DOHH2 (cell line): ENCODE results near the gene EYA4.

Experiments used
- H3F3A ChIP-seq: fragments of 200-600 bp; sonication (generic), shearing (Covaris generic); 2 replicates; pipeline ENCODE4 v1.6.0; 2016; ENCODE audit warnings: antibody characterized with exemption, mild to moderate bottlenecking; ENCODE audit not compliant: control insufficient read depth, insufficient read depth
- H3K27ac ChIP-seq: fragments of 200-600 bp; sonication (generic); 2 replicates; pipeline ENCODE4 v1.5.1; 2014; ENCODE audit warnings: low read depth, mild to moderate bottlenecking, low read length, moderate library complexity
- H3K27me3 ChIP-seq: fragments of 200-600 bp; sonication (generic); 2 replicates; pipeline ENCODE4 v1.6.1; 2014; ENCODE audit warnings: mild to moderate bottlenecking, low read length, mixed read lengths; ENCODE audit not compliant: control insufficient read depth
- H3K36me3 ChIP-seq: fragments of 200-600 bp; sonication (generic); 2 replicates; pipeline ENCODE4 v1.6.1; 2014; ENCODE audit warnings: mild to moderate bottlenecking, low read length, moderate library complexity, mixed read lengths; ENCODE audit not compliant: control insufficient read depth
- H3K4me1 ChIP-seq: fragments of 200-600 bp; sonication (generic); 2 replicates; pipeline ENCODE4 v1.6.1; 2014; ENCODE audit warnings: mild to moderate bottlenecking, low read length, mixed read lengths; ENCODE audit not compliant: control insufficient read depth
- H3K4me2 ChIP-seq: fragments of 200-600 bp; sonication (generic); 2 replicates; pipeline ENCODE4 v1.6.0; 2014; ENCODE audit warnings: mild to moderate bottlenecking, low read length, moderate library complexity
- H3K4me3 ChIP-seq: fragments of 200-600 bp; sonication (generic); 2 replicates; pipeline ENCODE4 v1.5.1; 2014; ENCODE audit warnings: mild to moderate bottlenecking, low read length, mixed read lengths
- H3K79me2 ChIP-seq: fragments of 200-600 bp; sonication (generic); 2 replicates; pipeline ENCODE4 v1.6.1; 2014; ENCODE audit warnings: mild to moderate bottlenecking, low read length, mixed read lengths; ENCODE audit not compliant: control insufficient read depth
- H3K9me2 ChIP-seq: fragments of 200-600 bp; sonication (generic); replicated peaks from 2 replicates; pipeline ENCODE4 v1.6.1; 2014; ENCODE audit warnings: mild to moderate bottlenecking, low read length, mixed read lengths; ENCODE audit not compliant: control insufficient read depth
- H3K9me3 ChIP-seq: fragments of 200-600 bp; sonication (generic); 2 replicates; pipeline ENCODE4 v1.6.1; 2014; ENCODE audit warnings: antibody characterized with exemption, low read length, mixed read lengths; ENCODE audit not compliant: control insufficient read depth, insufficient read depth
- H4K20me1 ChIP-seq: fragments of 200-600 bp; sonication (generic); 2 replicates; pipeline ENCODE4 v1.6.0; 2014; ENCODE audit warnings: low read depth, mild to moderate bottlenecking, antibody characterized with exemption, low read length, moderate library complexity; ENCODE audit not compliant: control insufficient read depth, insufficient read depth
- CTCF ChIP-seq: fragments of 200-600 bp; sonication (generic); IDR thresholded peaks from one replicate; pipeline ENCODE4 v1.5.1; 2014; ENCODE audit warnings: antibody characterized with exemption, mild to moderate bottlenecking, low read depth, low read length; ENCODE audit not compliant: poor library complexity, severe bottlenecking
- EZH2phosphoT487 ChIP-seq: fragments of 200-600 bp; sonication (generic); IDR thresholded peaks from 2 replicates; pipeline ENCODE4 v1.6.1; 2017; ENCODE audit warnings: borderline replicate concordance, mild to moderate bottlenecking, antibody characterized with exemption, low read length, moderate library complexity, mixed read lengths

The EYA4 gene

GRCh38 chr6:133502441-133503335 is 261.5 kb downstream of the EYA4 start:
- Histone ChIP-seq H3K9me3 (no peaks in the 10 kb centered on the region), H3K4me2 (no peak overlapping the region), H3K4me3 (no peak overlapping the region), H3F3A (no peaks in the 10 kb centered on the region), H3K27me3 (no peaks in the 10 kb centered on the region), H3K36me3 (no peaks in the 10 kb centered on the region), H3K79me2 (no peaks in the 10 kb centered on the region), H3K4me1 (no peaks in the 10 kb centered on the region), H3K9me2 (no peaks in the 10 kb centered on the region), H3K27ac (no peak overlapping the region), H4K20me1 (no peaks in the 10 kb centered on the region)
- no peak for TF ChIP-seq EZH2phosphoT487
- no peak for TF ChIP-seq CTCF

GRCh38 chr6:133503336-133503729 is 262.2 kb downstream of the EYA4 start:
- no peaks in the 10 kb centered on the region for H3K9me3 ChIP-seq
- no peaks in the 10 kb centered on the region for H3K36me3 ChIP-seq
- H3K9me2 ChIP-seq: no peaks in the 10 kb centered on the region
- no peaks in the 10 kb centered on the region for H4K20me1 ChIP-seq
- H3K27me3 ChIP-seq: no peaks in the 10 kb centered on the region
- no peak for TF ChIP-seq EZH2phosphoT487
- no peaks in the 10 kb centered on the region for H3K79me2 ChIP-seq
- H3K4me1 ChIP-seq: no peaks in the 10 kb centered on the region
- no peak overlapping the region for H3K4me3 ChIP-seq
- no peak overlapping the region for H3K4me2 ChIP-seq
- no peaks in the 10 kb centered on the region for H3F3A ChIP-seq
- H3K27ac ChIP-seq: no peak overlapping the region

- H3K79me2 ChIP-seq: no peaks in the 10 kb centered on the region
These were observed 263.0 kb downstream of the EYA4 start for GRCh38 chr6:133504158-133504557.

More at GRCh38 chr6:133504158-133504557, 263.0 kb downstream of the EYA4 start:
- H3K9me3 ChIP-seq: no peaks in the 10 kb centered on the region
- TF ChIP-seq EZH2phosphoT487 (no peak), CTCF (no peak)
- no peaks in the 10 kb centered on the region for H4K20me1 ChIP-seq
- no peak overlapping the region for H3K4me2 ChIP-seq
- no peaks in the 10 kb centered on the region for H3K36me3 ChIP-seq
- no peaks in the 10 kb centered on the region for H3F3A ChIP-seq
- H3K9me2 ChIP-seq: no peaks in the 10 kb centered on the region
- H3K27me3 ChIP-seq: no peaks in the 10 kb centered on the region
- no peaks in the 10 kb centered on the region for H3K4me1 ChIP-seq
- no peak overlapping the region for H3K4me3 ChIP-seq
- no peak overlapping the region for H3K27ac ChIP-seq
